Neural progenitor cell (in vitro differentiated cells): ENCODE measurements around the gene CTNNA1.

Experiments
- CTCF ChIP-seq: fragments of 200-600 bp; sonication (generic); IDR thresholded peaks from 2 replicates; pipeline ENCODE4 v1.5.1; 2017; ENCODE audit warnings: antibody characterized with exemption, mild to moderate bottlenecking
- EZH2 ChIP-seq: fragments of 200-600 bp; sonication (generic); IDR thresholded peaks from 2 replicates; pipeline ENCODE4 v1.6.1; 2017; ENCODE audit warnings: antibody characterized with exemption, mild to moderate bottlenecking, moderate library complexity
- EZH2phosphoT487 ChIP-seq: fragments of 200-600 bp; sonication (generic); IDR thresholded peaks from 2 replicates; pipeline ENCODE4 v1.6.1; 2017; ENCODE audit warnings: antibody characterized with exemption

GRCh38 chr5:138937392-138938387 lies 184.5 kb downstream of the CTNNA1 start:
- TF ChIP-seq CTCF (no peak), EZH2 (no peak), EZH2phosphoT487 (no peak)
